Activated CD8-positive, alpha-beta T cell treated with anti-CD3 and anti-CD28 coated beads for 36 hours (primary cell): Measurements from ENCODE around the gene FAM13A. TPM values are rescaled to one million over a fixed set of nuclear protein-coding genes. Genes with fewer than 3 reads are reported as not detected.
"Not testable (repeated sequence)": the region's sequence is repeated elsewhere in the genome, so short reads cannot be mapped to it uniquely, and the experiment has no call there.

ENCODE experiments used
- ATAC-seq: fragments of 200-7000 bp; cut with Tn5 transposase; one replicate; pipeline ENCODE4 v1.10.0; 2021; ENCODE audit warnings: mild to moderate bottlenecking, moderate library complexity
- CTCF ChIA-PET: fragments of 350-600 bp; sonication (Branson Sonifier 250); formaldehyde crosslinking; loops from one replicate; lab custom pipeline; 2021; ENCODE audit warnings: antibody characterized with exemption; lab: Charles Lee
- POLR2A ChIA-PET: fragments of 350-600 bp; sonication (Branson Sonifier 250); formaldehyde crosslinking; loops from one replicate; lab custom pipeline; 2021; ENCODE audit warnings: antibody characterized with exemption; lab: Charles Lee
- DNase-seq: peaks from one replicate; pipeline ENCODE4 v3.0.0-alpha.2; 2020
- H3K27ac Mint-ChIP-seq: one replicate; pipeline ENCODE4 v1.8.0; 2021; ENCODE audit warnings: mild to moderate bottlenecking, mixed read lengths
- H3K27me3 Mint-ChIP-seq: one replicate; pipeline ENCODE4 v1.8.0; 2021; ENCODE audit warnings: mixed read lengths
- H3K36me3 Mint-ChIP-seq: one replicate; pipeline ENCODE4 v1.8.0; 2021; ENCODE audit warnings: low read depth, mixed read lengths
- H3K4me1 Mint-ChIP-seq: one replicate; pipeline ENCODE4 v1.8.0; 2021; ENCODE audit warnings: low read depth, mixed read lengths
- H3K4me3 Mint-ChIP-seq: one replicate; pipeline ENCODE4 v1.8.0; 2021; ENCODE audit warnings: mild to moderate bottlenecking, moderate library complexity, mixed read lengths
- H3K9me3 Mint-ChIP-seq: one replicate; pipeline ENCODE4 v1.8.0; 2021; ENCODE audit warnings: mixed read lengths
- intact Hi-C: fragments of 100-400 bp; cut with micrococcal nuclease; formaldehyde crosslinking; loops from one replicate; pipeline ENCODE4 v1.10.0; 2022
- total RNA-seq, 2 experiments: library from RNA; stranded (reverse); gene quantifications; one replicate each; pipeline ENCODE4 v1.2.3, GENCODE V29; 2021
- TF ChIP-seq, protein P1 (sequence below): fragments of 200-600 bp; IDR thresholded peaks from one replicate; pipeline ENCODE4 v1.8.0; 2022; ENCODE audit warnings: antibody characterized with exemption, mild to moderate bottlenecking

FAM13A gene
- total RNA-seq, 2 experiments from 2014 or later, result 4.5 to 6.0 TPM

DNA sequence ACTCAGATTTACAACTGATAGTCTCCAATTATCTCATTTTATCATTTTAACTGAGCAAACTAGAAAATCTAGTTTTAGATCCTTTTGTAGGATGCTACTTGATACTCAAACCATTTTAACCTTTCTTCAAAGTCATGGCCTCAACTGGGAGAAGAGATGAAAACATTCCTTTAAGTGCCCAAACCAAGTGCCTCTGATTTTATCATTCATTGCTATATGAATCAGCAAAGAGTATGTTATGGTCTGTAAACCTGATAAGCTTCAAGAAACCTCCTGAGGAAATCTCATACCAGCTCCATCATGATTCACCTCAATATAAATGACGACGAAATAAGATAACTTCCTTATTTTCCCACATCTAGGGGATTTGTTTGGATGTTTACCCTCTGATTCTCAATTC lies 119.9 kb downstream of the FAM13A start:
- ChIA-PET POLR2A (no interaction called here), CTCF (no interaction called here)
- TF ChIP-seq, protein P1, sequence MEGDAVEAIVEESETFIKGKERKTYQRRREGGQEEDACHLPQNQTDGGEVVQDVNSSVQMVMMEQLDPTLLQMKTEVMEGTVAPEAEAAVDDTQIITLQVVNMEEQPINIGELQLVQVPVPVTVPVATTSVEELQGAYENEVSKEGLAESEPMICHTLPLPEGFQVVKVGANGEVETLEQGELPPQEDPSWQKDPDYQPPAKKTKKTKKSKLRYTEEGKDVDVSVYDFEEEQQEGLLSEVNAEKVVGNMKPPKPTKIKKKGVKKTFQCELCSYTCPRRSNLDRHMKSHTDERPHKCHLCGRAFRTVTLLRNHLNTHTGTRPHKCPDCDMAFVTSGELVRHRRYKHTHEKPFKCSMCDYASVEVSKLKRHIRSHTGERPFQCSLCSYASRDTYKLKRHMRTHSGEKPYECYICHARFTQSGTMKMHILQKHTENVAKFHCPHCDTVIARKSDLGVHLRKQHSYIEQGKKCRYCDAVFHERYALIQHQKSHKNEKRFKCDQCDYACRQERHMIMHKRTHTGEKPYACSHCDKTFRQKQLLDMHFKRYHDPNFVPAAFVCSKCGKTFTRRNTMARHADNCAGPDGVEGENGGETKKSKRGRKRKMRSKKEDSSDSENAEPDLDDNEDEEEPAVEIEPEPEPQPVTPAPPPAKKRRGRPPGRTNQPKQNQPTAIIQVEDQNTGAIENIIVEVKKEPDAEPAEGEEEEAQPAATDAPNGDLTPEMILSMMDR, result no peak
- Mint-ChIP-seq H3K36me3 (no peaks in the 10 kb centered on the region), H3K27ac (no peak overlapping the region), H3K9me3 (no peaks in the 10 kb centered on the region), H3K27me3 (no peaks in the 10 kb centered on the region), H3K4me1 (peaks cover 10% of the 10 kb centered on the region), H3K4me3 (no peak overlapping the region)
- intact Hi-C loops, result no loop called here
- ATAC-seq, result no peak
- no peak for DNase-seq

DNA sequence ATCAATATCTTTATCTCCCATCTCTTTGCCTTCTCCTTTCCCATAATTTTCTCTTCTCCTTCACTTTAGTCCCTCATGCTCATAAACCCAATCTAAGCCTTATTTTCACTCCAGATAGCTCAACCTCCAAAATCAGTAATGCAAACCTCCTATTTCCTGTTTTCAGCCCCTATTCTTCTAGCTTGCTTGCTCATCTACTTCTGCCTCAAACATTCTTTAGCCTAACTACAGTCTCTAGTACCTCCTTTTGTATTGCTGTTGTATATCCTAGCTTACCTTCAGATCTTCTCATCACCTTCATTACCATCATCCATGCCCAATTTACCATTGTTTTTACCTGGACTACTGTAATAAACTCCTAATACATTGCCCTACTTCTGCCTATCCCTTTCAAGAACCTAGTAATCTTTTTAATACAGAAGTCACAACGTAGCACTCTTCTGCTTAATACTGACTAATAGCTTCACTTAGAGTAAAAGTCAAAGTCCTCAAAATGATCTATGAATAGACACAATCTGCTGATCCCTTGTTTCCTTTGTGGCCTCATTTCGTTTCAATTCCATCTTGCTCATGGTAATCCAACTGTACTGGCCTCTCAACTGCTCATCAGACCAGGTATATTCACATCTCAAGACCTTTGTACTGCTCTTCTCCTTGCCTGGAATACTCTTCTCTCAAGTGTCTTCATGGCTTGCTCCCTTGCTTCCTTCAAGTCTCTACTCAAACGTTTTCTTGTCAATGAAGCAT lies 123.4 kb downstream of the FAM13A start:
- H3K4me3 Mint-ChIP-seq, result no peak overlapping the region
- no peaks in the 10 kb centered on the region for H3K27me3 Mint-ChIP-seq
- TF ChIP-seq, protein P1, result no peak
- CTCF ChIA-PET, result no interaction called here
- intact Hi-C loops, result no loop called here
- no peaks in the 10 kb centered on the region for H3K4me1 Mint-ChIP-seq
- ATAC-seq (no peak), DNase-seq (no peak)
- POLR2A ChIA-PET, result no interaction called here
- no peak overlapping the region for H3K27ac Mint-ChIP-seq
- no peaks in the 10 kb centered on the region for H3K9me3 Mint-ChIP-seq
- H3K36me3 Mint-ChIP-seq, result no peaks in the 10 kb centered on the region

DNA sequence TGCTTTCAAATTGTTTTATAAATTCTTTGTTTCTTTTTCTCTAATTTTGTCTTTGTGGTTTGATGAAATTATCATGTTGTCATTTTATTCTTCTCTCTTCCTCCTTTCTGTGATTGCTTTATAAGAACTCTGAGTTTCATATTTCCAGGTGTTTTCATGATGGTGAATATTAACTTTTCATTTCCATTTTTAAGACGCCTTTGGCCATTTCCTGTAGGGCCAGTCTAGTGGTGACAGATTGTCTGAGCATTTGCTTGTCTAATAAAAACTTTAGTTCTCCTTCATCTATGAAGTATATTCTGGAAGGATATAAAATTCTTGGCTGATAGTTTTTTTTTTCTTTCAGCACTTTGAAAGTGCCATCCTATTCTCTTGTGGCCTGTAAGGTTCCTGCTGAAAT lies 128.1 kb downstream of the FAM13A start:
- intact Hi-C loops, result no loop called here
- no peaks in the 10 kb centered on the region for H3K27me3 Mint-ChIP-seq
- H3K36me3 Mint-ChIP-seq, result no peaks in the 10 kb centered on the region
- DNase-seq (no peak), ATAC-seq (no peak)
- H3K4me3 Mint-ChIP-seq, result no peak overlapping the region
- CTCF ChIA-PET, result no interaction called here
- no peak overlapping the region for H3K27ac Mint-ChIP-seq
- H3K4me1 Mint-ChIP-seq, result peaks cover 4% of the 10 kb centered on the region
- TF ChIP-seq, protein P1, result no peak
- H3K9me3 Mint-ChIP-seq, result no peaks in the 10 kb centered on the region
- POLR2A ChIA-PET, result no interaction called here

DNA sequence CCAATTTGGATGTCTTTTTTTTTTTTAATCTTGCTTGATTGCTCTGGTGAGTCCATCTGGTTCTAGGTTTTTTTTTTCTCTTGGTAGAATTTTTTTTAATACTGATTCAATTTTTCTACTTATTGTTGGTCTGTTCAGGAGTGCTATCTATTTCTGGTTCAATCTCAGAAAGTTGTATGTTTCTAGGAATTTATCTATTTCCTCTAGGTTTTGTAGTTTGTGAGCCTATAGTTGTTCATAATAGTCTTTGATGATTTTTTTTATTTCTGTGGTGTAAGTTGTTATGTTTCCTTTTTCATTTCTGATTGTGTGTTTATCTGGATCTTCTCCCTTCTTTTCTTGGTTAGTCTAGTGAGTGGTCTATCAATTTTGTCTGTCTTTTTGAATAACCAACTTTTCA lies 129.6 kb downstream of the FAM13A start:
- ChIA-PET POLR2A (no interaction called here), CTCF (no interaction called here)
- Mint-ChIP-seq H3K9me3 (no peaks in the 10 kb centered on the region), H3K27ac (no peak overlapping the region), H3K4me3 (no peak overlapping the region), H3K4me1 (peaks cover 4% of the 10 kb centered on the region), H3K27me3 (no peaks in the 10 kb centered on the region), H3K36me3 (no peaks in the 10 kb centered on the region)
- TF ChIP-seq, protein P1, result no peak
- intact Hi-C loops, result no loop called here
- ATAC-seq (no peak), DNase-seq (no peak)

DNA sequence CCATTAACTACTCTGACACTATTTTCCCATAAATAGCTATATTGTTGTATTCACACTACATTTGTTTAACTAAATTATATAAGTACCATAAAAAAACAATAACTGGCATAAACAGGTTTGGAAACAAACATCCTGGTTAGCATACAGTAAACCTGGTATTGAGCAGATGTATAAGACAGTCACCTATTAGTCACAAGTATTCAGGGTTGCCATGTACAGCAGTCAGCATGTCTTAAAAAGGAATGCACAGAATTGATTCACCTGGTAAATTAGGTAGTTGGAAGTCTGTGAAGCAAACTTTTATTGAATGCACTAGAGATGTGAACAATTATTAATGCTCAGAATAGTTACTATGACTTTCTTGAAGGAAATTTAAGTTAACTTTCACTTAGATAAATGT lies 137.9 kb downstream of the FAM13A start:
- Mint-ChIP-seq H3K27me3 (no peaks in the 10 kb centered on the region), H3K9me3 (peaks cover 2% of the 10 kb centered on the region), H3K27ac (no peak overlapping the region), H3K4me3 (no peak overlapping the region), H3K4me1 (no peaks in the 10 kb centered on the region), H3K36me3 (no peaks in the 10 kb centered on the region)
- ChIA-PET POLR2A (interaction anchor here (0.8 kb wide), 1 partner anchor 89 kb away, joined by 4 read pairs; no protein-coding TSS in a partner anchor), CTCF (no interaction called here)
- TF ChIP-seq, protein P1, result no peak
- no peak for DNase-seq
- no peak for ATAC-seq
- intact Hi-C loops, result no loop called here

DNA sequence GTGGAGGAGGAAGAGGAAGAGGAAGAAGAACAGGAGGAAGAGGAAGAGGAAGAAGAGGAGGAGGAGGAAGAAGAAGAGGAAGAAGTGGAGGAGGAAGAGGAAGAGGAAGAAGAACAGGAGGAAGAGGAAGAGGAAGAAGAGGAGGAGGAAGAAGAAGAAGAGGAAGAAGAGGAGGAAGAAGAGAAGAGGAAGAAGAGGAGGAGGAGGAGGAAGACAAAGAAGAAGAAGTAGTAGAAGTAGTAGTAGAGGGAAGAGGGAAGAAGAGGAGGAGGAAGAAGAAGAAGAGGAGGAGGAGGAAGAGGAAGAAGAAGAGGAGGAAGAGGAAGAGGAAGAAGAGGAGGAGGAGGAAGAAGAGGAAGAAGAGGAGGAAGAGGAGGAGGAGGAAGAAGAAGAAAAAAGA lies 143.8 kb downstream of the FAM13A start:
- H3K4me3 Mint-ChIP-seq, intact Hi-C loops, H3K9me3 Mint-ChIP-seq, POLR2A ChIA-PET, H3K27me3 Mint-ChIP-seq, H3K27ac Mint-ChIP-seq, ATAC-seq, DNase-seq, CTCF ChIA-PET, H3K4me1 Mint-ChIP-seq, H3K36me3 Mint-ChIP-seq: not testable (repeated sequence)
